PC-3 (cell line): ENCODE data around the gene MRPL11. TPM values are rescaled to one million over a fixed set of nuclear protein-coding genes. Genes with fewer than 3 reads are reported as not detected.

Source experiments
- ATAC-seq: fragments of 200-7000 bp; cut with Tn5 transposase; 2 replicates; pipeline ENCODE4 v1.9.1; 2020; ENCODE audit warnings: mild to moderate bottlenecking, moderate library complexity
- BruUV-seq: library from RNA; stranded (reverse); fragments of 400-500 nt; replicated peaks from 2 replicates; lab custom pipeline; 2021; lab: Mats Ljungman, UMichigan
- CTCF ChIA-PET: fragments of 300-600 bp; sonication (Branson Sonifier 250); formaldehyde crosslinking; loops from one replicate; lab custom pipeline; 2022; ENCODE audit warnings: antibody characterized with exemption; lab: Charles Lee
- POLR2A ChIA-PET: fragments of 300-600 bp; sonication (Branson Sonifier 250); formaldehyde crosslinking; loops from one replicate; lab custom pipeline; 2022; ENCODE audit warnings: antibody characterized with exemption; ENCODE audit not compliant: unreplicated experiment; lab: Charles Lee
- DNase-seq: peaks from one replicate; pipeline ENCODE4 v3.0.0-alpha.2; 2015
- H2AFZ ChIP-seq: fragments of 300-600 bp; sonication (generic); 2 replicates; pipeline ENCODE4 v1.6.0; 2016; ENCODE audit warnings: antibody characterized with exemption, low read length
- H3F3A ChIP-seq: fragments of 300-600 bp; sonication (generic); one replicate; pipeline ENCODE4 v1.6.0; 2017; ENCODE audit warnings: antibody characterized with exemption, low read length, control low read depth, mild to moderate bottlenecking; ENCODE audit not compliant: unreplicated experiment
- H3K27ac ChIP-seq: fragments of 300-600 bp; sonication (generic); 2 replicates; pipeline ENCODE4 v1.5.1; 2016; ENCODE audit warnings: mild to moderate bottlenecking, low read length
- H3K27me3 ChIP-seq: fragments of 300-600 bp; sonication (generic); 2 replicates; pipeline ENCODE4 v1.6.1; 2016; ENCODE audit warnings: low read length, mixed read lengths
- H3K36me3 ChIP-seq: fragments of 300-600 bp; sonication (generic); 2 replicates; pipeline ENCODE4 v1.6.1; 2016; ENCODE audit warnings: low read depth, mixed run types, low read length, mixed read lengths
- H3K4me1 ChIP-seq: fragments of 300-600 bp; sonication (generic); 2 replicates; pipeline ENCODE4 v1.5.1; 2016; ENCODE audit warnings: low read length; ENCODE audit not compliant: insufficient read depth
- H3K4me2 ChIP-seq: fragments of 300-600 bp; sonication (generic); 2 replicates; pipeline ENCODE4 v1.6.0; 2016; ENCODE audit warnings: low read length
- H3K4me3 ChIP-seq: fragments of 300-600 bp; sonication (generic); 2 replicates; pipeline ENCODE4 v1.5.1; 2016; ENCODE audit warnings: mild to moderate bottlenecking, low read length, mixed read lengths
- H3K79me2 ChIP-seq: fragments of 300-600 bp; sonication (generic); 2 replicates; pipeline ENCODE4 v1.6.1; 2017; ENCODE audit warnings: low read length, mixed read lengths
- H3K9ac ChIP-seq: fragments of 300-600 bp; sonication (generic); 2 replicates; pipeline ENCODE4 v1.6.0; 2016; ENCODE audit warnings: mild to moderate bottlenecking, low read length
- H3K9me2 ChIP-seq: fragments of 300-600 bp; sonication (generic); replicated peaks from 2 replicates; pipeline ENCODE4 v1.6.1; 2016; ENCODE audit warnings: mixed run types, low read length, mixed read lengths
- H3K9me3 ChIP-seq: fragments of 300-600 bp; sonication (generic); 2 replicates; pipeline ENCODE4 v1.6.1; 2016; ENCODE audit warnings: low read length, mixed read lengths
- H4K20me1 ChIP-seq: fragments of 300-600 bp; sonication (generic); 2 replicates; pipeline ENCODE4 v1.6.1; 2016; ENCODE audit warnings: low read length, mixed read lengths
- CTCF ChIP-seq: fragments of 300-600 bp; sonication (generic); conservative IDR thresholded peaks from 2 replicates; pipeline ENCODE4 v1.5.1; 2017; ENCODE audit warnings: antibody characterized with exemption, low read depth, mild to moderate bottlenecking, low read length
- EZH2 ChIP-seq: fragments of 300-600 bp; sonication (generic); IDR thresholded peaks from one replicate; pipeline ENCODE4 v1.6.1; 2017; ENCODE audit warnings: antibody characterized with exemption, mild to moderate bottlenecking, low read length; ENCODE audit not compliant: unreplicated experiment
- EZH2phosphoT487 ChIP-seq: fragments of 300-600 bp; sonication (generic); IDR thresholded peaks from 2 replicates; pipeline ENCODE4 v1.6.1; 2018; ENCODE audit warnings: mild to moderate bottlenecking, antibody characterized with exemption, low read length, borderline replicate concordance
- intact Hi-C: fragments of 100-400 bp; cut with micrococcal nuclease; formaldehyde crosslinking; loops from 2 replicates; pipeline ENCODE4 v1.9.0; 2023
- total RNA-seq: library from RNA; depleted of rRNA; stranded (reverse); fragments of >200 nt; gene quantifications from 2 replicates; pipeline ENCODE4 v1.2.3, GENCODE V29; 2014

The MRPL11 gene
- total RNA-seq, 1 experiment from 2014 or later, result 321 TPM

- DNase-seq, result no peak
- Histone ChIP-seq H3K36me3 (no peaks in the 10 kb centered on the region), H2AFZ (no peak overlapping the region), H3K27ac (no peak overlapping the region), H3K4me3 (no peak overlapping the region), H4K20me1 (peaks cover 3% of the 10 kb centered on the region; the same call in 1 of the 2 replicates), H3K9me2 (no peaks in the 10 kb centered on the region), H3K79me2 (no peaks in the 10 kb centered on the region), H3F3A (no peaks in the 10 kb centered on the region), H3K4me1 (peaks cover 12% of the 10 kb centered on the region), H3K9me3 (no peaks in the 10 kb centered on the region), H3K27me3 (peaks cover 35% of the 10 kb centered on the region), H3K4me2 (no peak overlapping the region), H3K9ac (no peak overlapping the region)
- no peak for ATAC-seq
- ChIA-PET CTCF (no interaction called here), POLR2A (no interaction called here)
- intact Hi-C loops, result no loop called here
- TF ChIP-seq EZH2phosphoT487, result no peak
- TF ChIP-seq CTCF, result no peak
- no peak for TF ChIP-seq EZH2
- BruUV-seq, result no TSS peak
Measured at GRCh38 chr11:66419825-66420224, 18.8 kb downstream of the MRPL11 start.

GRCh38 chr11:66418986-66419308 is 19.7 kb downstream of the MRPL11 start:
- Histone ChIP-seq H4K20me1 (peaks cover 3% of the 10 kb centered on the region; the same call in 1 of the 2 replicates), H3K79me2 (no peaks in the 10 kb centered on the region), H3K9me2 (no peaks in the 10 kb centered on the region), H3K27me3 (peaks cover 40% of the 10 kb centered on the region), H3K27ac (no peak overlapping the region), H3K4me1 (peaks cover 12% of the 10 kb centered on the region), H2AFZ (no peak overlapping the region), H3K4me3 (no peak overlapping the region), H3K4me2 (no peak overlapping the region), H3K9ac (no peak overlapping the region), H3K9me3 (no peaks in the 10 kb centered on the region), H3K36me3 (no peaks in the 10 kb centered on the region), H3F3A (no peaks in the 10 kb centered on the region)
- ChIA-PET POLR2A (no interaction called here), CTCF (no interaction called here)
- ATAC-seq (no peak), DNase-seq (no peak)
- BruUV-seq, result no TSS peak
- intact Hi-C loops, result no loop called here
- TF ChIP-seq EZH2, result no peak
- no peak for TF ChIP-seq EZH2phosphoT487
- no peak for TF ChIP-seq CTCF

- DNase-seq (peak; percentile 90), ATAC-seq (peak; percentile 97)
- POLR2A ChIA-PET, result interaction anchor here (0.5 to 0.6 kb wide), 2 partner anchors 162 to 528 kb away, joined by 3 to 5 read pairs; no protein-coding TSS in a partner anchor
- intact Hi-C loops, result no loop called here
- CTCF ChIA-PET, result interaction anchor here (0.6 to 1.5 kb wide), 8 partner anchors 9 to 329 kb away, joined by 3 to 8 read pairs (median 5); partner anchors contain the start of genes DPP3, MRPL11 and YIF1A
- Histone ChIP-seq H3K27me3 (peaks cover 40% of the 10 kb centered on the region), H3K9ac (no peak overlapping the region), H3K9me2 (no peaks in the 10 kb centered on the region), H3K9me3 (no peaks in the 10 kb centered on the region), H3K4me1 (peaks cover 12% of the 10 kb centered on the region), H3F3A (no peaks in the 10 kb centered on the region), H3K79me2 (no peaks in the 10 kb centered on the region), H3K4me2 (peak overlapping the region; percentile 26), H3K36me3 (no peaks in the 10 kb centered on the region), H3K27ac (no peak overlapping the region), H3K4me3 (no peak overlapping the region), H4K20me1 (peaks cover 3% of the 10 kb centered on the region; the same call in 1 of the 2 replicates), H2AFZ (no peak overlapping the region)
- no TSS peak for BruUV-seq
- TF ChIP-seq EZH2 (no peak), EZH2phosphoT487 (no peak), CTCF (peak; percentile 73)
Measured at GRCh38 chr11:66418168-66418985, 20.3 kb downstream of the MRPL11 start.
